ENCODE data around the gene AQP1.

AQP1 gene

DNA sequence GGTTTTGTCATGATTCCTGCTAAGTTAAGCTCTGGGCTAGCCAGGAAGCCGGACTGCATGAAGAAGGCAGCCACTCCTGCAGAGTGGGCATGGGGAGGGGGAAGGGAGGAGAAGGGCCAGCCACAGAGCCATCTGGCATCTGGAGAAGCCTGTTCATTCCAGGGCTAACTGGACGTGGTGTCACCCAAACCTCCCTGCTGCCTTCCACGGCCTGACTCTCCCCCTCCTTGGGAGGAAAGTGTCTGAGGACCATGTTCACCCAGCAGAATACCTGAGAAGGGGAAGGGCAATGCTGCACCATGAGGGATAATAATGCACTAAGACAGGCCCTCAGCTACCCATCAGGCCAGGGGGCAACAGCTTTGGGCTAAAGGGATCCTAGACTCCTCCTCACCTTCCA lies 15.4 kb downstream of the AQP1 start:
- H3K4me3 ChIP-seq (ENCODE audit: low read depth, low read length): no peak overlapping the region
- TF ChIP-seq, protein P1, sequence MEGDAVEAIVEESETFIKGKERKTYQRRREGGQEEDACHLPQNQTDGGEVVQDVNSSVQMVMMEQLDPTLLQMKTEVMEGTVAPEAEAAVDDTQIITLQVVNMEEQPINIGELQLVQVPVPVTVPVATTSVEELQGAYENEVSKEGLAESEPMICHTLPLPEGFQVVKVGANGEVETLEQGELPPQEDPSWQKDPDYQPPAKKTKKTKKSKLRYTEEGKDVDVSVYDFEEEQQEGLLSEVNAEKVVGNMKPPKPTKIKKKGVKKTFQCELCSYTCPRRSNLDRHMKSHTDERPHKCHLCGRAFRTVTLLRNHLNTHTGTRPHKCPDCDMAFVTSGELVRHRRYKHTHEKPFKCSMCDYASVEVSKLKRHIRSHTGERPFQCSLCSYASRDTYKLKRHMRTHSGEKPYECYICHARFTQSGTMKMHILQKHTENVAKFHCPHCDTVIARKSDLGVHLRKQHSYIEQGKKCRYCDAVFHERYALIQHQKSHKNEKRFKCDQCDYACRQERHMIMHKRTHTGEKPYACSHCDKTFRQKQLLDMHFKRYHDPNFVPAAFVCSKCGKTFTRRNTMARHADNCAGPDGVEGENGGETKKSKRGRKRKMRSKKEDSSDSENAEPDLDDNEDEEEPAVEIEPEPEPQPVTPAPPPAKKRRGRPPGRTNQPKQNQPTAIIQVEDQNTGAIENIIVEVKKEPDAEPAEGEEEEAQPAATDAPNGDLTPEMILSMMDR (IDR thresholded peaks at IDR 0.05; ENCODE audit: control insufficient read depth, extremely low read depth, insufficient read depth): no peak
- no peak for DNase-seq (ENCODE audit: low read depth)

DNA sequence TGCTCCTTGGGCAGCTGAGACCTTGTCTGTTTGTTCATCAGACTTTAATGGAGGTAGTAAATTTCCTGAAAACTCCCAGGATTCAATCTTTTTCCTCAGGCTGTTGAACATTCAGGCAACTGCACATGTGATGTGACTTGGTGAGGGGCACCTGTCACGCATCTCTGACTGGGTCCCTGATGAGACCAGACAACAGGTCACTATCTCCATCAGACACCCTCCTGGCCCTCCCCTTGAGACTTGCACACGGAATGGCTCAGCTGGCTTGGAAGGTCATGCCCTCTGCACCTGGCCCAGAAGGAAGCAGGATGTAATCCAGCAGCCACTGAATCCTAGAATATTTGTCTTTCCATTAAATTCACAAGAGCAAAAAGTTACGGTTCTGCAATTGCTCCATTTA lies 15.9 kb downstream of the AQP1 start:
- no peak overlapping the region for H3K4me3 ChIP-seq (ENCODE audit: low read depth, low read length)
- TF ChIP-seq, protein P1 (IDR thresholded peaks at IDR 0.05; ENCODE audit: control insufficient read depth, extremely low read depth, insufficient read depth): no peak
- DNase-seq (ENCODE audit: low read depth): no peak

DNA sequence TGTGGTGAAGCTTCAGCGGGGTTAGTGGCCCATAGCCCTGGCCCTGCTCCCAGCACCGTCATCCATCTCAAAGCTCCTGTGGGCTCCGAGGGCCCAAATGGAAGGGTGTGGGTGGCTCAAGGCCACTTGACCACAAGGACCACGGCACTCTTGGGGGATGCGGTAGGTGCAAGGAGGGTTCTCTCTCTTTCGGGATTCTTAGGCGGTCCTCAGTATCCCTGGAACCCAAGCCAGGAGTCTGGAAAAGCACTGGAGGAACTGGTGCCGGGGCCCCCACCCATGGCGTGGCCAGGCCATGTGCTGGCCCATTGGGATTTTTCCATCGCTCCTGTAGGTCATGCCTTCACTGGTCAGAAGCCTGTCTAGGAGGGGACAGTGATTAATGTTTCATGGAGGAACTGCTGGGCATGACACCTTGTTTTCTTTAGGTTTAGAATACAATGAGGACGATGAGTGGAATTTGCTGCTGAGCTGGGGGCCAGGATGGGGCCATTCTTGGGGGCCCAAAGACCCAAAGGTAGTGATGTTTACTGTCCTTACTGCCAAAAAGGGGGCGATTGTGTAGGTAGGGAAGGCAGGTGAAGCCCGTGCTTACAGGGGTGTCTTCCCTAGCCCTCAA lies 16.7 kb downstream of the AQP1 start:
- DNase-seq (ENCODE audit: low read depth): no peak
- TF ChIP-seq, protein P1 (IDR thresholded peaks at IDR 0.05; ENCODE audit: control insufficient read depth, extremely low read depth, insufficient read depth): no peak
- no peak overlapping the region for H3K4me3 ChIP-seq (ENCODE audit: low read depth, low read length)

DNA sequence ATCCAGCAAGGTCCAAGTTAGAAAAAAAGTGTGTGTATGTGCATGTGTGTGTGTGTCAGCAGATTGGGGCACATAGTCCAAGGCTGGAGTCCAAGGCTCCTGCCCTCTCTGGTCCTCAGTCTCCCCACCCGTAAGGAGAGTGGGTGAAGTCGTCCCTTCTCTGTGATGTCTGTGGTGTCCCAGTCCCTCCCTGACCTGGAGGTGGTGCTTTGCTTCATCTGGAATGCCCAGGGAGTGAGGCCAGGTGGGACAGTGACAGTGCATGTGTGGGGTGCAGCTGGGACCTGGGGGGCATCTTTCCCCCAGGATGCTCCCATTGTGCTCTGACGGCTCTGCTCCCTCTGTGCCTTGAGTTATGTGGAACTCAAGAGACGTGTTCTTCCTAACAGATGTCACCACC lies 18.0 kb downstream of the AQP1 start:
- no peak for DNase-seq (ENCODE audit: low read depth)
- H3K4me3 ChIP-seq (ENCODE audit: low read depth, low read length): no peak overlapping the region
- TF ChIP-seq, protein P1 (IDR thresholded peaks at IDR 0.05; ENCODE audit: control insufficient read depth, extremely low read depth, insufficient read depth): no peak

DNA sequence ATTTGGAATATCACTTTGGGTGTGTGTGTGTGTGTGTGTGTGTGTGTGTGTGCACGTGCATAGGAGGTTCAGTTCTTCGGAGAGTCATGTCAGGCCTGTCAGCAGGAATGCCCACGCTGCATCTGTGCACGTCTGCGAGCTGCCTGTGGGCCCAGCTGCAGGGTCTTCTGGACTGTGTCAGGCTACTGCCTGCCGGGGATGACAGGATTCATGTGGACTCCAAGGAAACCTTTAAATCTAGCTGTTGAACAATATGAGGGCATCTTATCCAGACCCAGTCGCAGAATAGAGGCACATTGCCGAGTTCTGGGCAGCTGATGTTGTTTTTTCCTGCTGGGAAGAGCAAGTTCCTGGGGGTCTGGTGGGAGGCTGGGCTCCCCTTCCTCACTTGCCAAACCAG lies 19.0 kb downstream of the AQP1 start:
- DNase-seq (ENCODE audit: low read depth): no peak

DNA sequence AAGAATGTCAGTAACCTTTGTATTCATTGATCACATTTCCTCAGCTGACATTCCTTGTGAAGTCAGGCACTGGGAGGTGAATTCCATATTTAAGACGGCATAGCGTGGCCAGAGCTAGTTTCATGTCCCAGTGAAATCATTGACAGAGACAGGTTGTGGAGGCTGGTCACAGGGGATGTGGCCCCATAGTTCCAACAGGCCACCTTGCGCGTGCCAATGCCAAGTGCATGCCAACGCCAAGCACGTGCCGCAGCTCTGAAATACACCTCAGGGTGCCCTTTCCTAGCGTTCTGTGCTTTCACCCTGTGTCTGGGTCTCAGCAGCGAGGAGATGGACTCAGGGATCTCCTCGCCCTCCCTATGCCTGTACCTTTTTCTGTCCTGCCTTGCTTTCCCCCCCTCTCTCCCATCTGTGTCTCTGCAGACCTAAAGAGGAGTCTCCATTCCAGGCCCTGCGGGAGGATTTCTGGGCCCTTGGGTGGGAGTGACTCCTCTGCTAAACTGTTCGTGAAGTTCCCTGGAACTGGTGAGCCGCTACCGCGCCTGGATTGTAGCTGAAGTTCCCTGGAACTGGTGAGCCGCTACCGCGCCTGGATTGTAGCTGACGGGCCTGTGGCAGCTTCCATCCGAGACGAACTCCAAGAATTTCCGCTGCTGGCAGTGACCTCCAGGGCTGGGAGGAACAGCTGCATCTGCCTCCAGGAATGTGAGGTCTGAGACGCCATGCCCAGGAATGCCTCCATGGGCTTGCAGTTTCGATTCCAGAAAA lies 19.7 kb downstream of the AQP1 start:
- DNase-seq (ENCODE audit: low read depth): no peak
- TF ChIP-seq, protein P1 (IDR thresholded peaks at IDR 0.05; ENCODE audit: control insufficient read depth, extremely low read depth, insufficient read depth): no peak
- no peak overlapping the region for H3K4me3 ChIP-seq (ENCODE audit: low read depth, low read length)

More for the DNA sequence above, 19.0 kb downstream of the AQP1 start:
- TF ChIP-seq, protein P1 (IDR thresholded peaks at IDR 0.05; ENCODE audit: control insufficient read depth, extremely low read depth, insufficient read depth): no peak
- no peak overlapping the region for H3K4me3 ChIP-seq (ENCODE audit: low read depth, low read length)

Data from LNCaP clone FGC (cell line).